ENCODE data around the gene MED20.

MED20 gene

GRCh38 chr6:41914869-41915530 is 5.9 kb downstream of the MED20 start:
- in situ Hi-C loops (cut with MboI; ENCODE audit: low sequenced_read_pairs) = no loop called here

GRCh38 chr6:41914343-41914742 is 6.6 kb downstream of the MED20 start:
- in situ Hi-C loops (cut with MboI; ENCODE audit: low sequenced_read_pairs) = no loop called here

- in situ Hi-C loops (cut with MboI; ENCODE audit: low sequenced_read_pairs) = no loop called here
Measured at GRCh38 chr6:41909727-41910126, 11.2 kb downstream of the MED20 start.

GRCh38 chr6:41901882-41902519 is 18.9 kb downstream of the MED20 start:
- in situ Hi-C loops (cut with MboI; ENCODE audit: low sequenced_read_pairs) = no loop called here

GRCh38 chr6:41900861-41901260 is 20.1 kb downstream of the MED20 start:
- in situ Hi-C loops (cut with MboI; ENCODE audit: low sequenced_read_pairs) = no loop called here

GRCh38 chr6:41896281-41896680 is 24.7 kb downstream of the MED20 start:
- in situ Hi-C loops (cut with MboI; ENCODE audit: low sequenced_read_pairs) = no loop called here

- in situ Hi-C loops (cut with MboI; ENCODE audit: low sequenced_read_pairs) = no loop called here
Measured at GRCh38 chr6:41895300-41896233, 25.4 kb downstream of the MED20 start, which contains the start of gene USP49. Gene USP49 (minus strand): TSS chr6:41895375. CDS start chr6:41806983, 88,392 bp downstream.

GRCh38 chr6:41894366-41895299 is 26.3 kb downstream of the MED20 start:
- in situ Hi-C loops (cut with MboI; ENCODE audit: low sequenced_read_pairs) = no loop called here

GRCh38 chr6:41892921-41893564 is 27.9 kb downstream of the MED20 start:
- in situ Hi-C loops (cut with MboI; ENCODE audit: low sequenced_read_pairs) = no loop called here

GRCh38 chr6:41887331-41887751 is 33.6 kb downstream of the MED20 start:
- in situ Hi-C loops (cut with MboI; ENCODE audit: low sequenced_read_pairs) = no loop called here

GRCh38 chr6:41885930-41886329 is 35.0 kb downstream of the MED20 start:
- in situ Hi-C loops (cut with MboI; ENCODE audit: low sequenced_read_pairs) = no loop called here

- in situ Hi-C loops (cut with MboI; ENCODE audit: low sequenced_read_pairs) = no loop called here
Measured at GRCh38 chr6:41884957-41885356, 36.0 kb downstream of the MED20 start.

- in situ Hi-C loops (cut with MboI; ENCODE audit: low sequenced_read_pairs) = no loop called here
Measured at GRCh38 chr6:41881506-41881905, 39.4 kb downstream of the MED20 start.

GRCh38 chr6:41878961-41879405 is 42.0 kb downstream of the MED20 start:
- in situ Hi-C loops (cut with MboI; ENCODE audit: low sequenced_read_pairs) = no loop called here

- in situ Hi-C loops (cut with MboI; ENCODE audit: low sequenced_read_pairs) = no loop called here
Measured at GRCh38 chr6:41878246-41878645, 42.7 kb downstream of the MED20 start.

GRCh38 chr6:41877051-41877680 is 43.8 kb downstream of the MED20 start:
- in situ Hi-C loops (cut with MboI; ENCODE audit: low sequenced_read_pairs) = no loop called here

- in situ Hi-C loops (cut with MboI; ENCODE audit: low sequenced_read_pairs) = no loop called here
Measured at GRCh38 chr6:41874741-41875140, 46.2 kb downstream of the MED20 start.

GRCh38 chr6:41872147-41872546 is 48.8 kb downstream of the MED20 start:
- in situ Hi-C loops (cut with MboI; ENCODE audit: low sequenced_read_pairs) = no loop called here

- in situ Hi-C loops (cut with MboI; ENCODE audit: low sequenced_read_pairs) = no loop called here
Measured at GRCh38 chr6:41871691-41872090, 49.2 kb downstream of the MED20 start.
